ENCODE results near the gene TBC1D28. TPM values are rescaled to one million over a fixed set of nuclear protein-coding genes. Genes with fewer than 3 reads are reported as not detected.
"Not testable (repeated sequence)": the region's sequence is repeated elsewhere in the genome, so short reads cannot be mapped to it uniquely, and the experiment has no call there.

The TBC1D28 gene
- total RNA-seq, 1 donor from 2014 or later = not detected

DNA sequence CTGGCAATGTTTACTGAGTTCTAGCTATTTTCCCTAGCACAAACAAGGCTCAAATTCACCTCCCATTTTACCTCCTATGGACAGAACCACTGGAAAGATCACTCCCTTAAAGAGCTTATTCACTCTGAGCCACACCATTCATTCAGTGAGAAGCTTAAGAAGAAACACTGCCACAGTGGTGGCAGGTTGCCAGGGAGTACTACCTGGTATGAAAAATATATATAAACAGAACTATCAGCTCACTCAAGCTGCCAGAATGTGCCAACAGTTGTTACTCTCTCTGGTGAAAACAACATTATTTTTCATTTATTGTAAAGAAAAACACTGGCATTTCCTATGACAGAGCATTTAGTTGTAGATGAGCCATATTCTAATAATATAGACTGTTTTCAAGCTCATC, 31.2 kb downstream of the TBC1D28 start:
- H3K36me3 Mint-ChIP-seq (ENCODE audit: low read depth); POLR2A ChIA-PET: not testable (repeated sequence)

GRCh38 chr17:18593138-18593537, 51.1 kb downstream of the TBC1D28 start:
- H3K4me3 Mint-ChIP-seq; CTCF ChIA-PET; DNase-seq; ATAC-seq (ENCODE audit: low read depth); H3K4me1 Mint-ChIP-seq; H3K27ac Mint-ChIP-seq; POLR2A ChIA-PET; H3K9me3 Mint-ChIP-seq; H3K36me3 Mint-ChIP-seq (ENCODE audit: low read depth); H3K27me3 Mint-ChIP-seq; intact Hi-C loops (cut with micrococcal nuclease): not testable (repeated sequence)

More for the DNA sequence above, 31.2 kb downstream of the TBC1D28 start:
- ATAC-seq (ENCODE audit: low read depth); DNase-seq; CTCF ChIA-PET; H3K27me3 Mint-ChIP-seq; H3K4me3 Mint-ChIP-seq; H3K9me3 Mint-ChIP-seq; H3K4me1 Mint-ChIP-seq; intact Hi-C loops (cut with micrococcal nuclease); H3K27ac Mint-ChIP-seq: not testable (repeated sequence)

Other genes starting within 250 kb of the TBC1D28 start
- gene LGALS9C, start 167.6 kb downstream of the TBC1D28 start, total RNA-seq = not detected in 2 replicates
- gene FOXO3B, start 37.9 kb upstream of the TBC1D28 start, total RNA-seq = 5.8 and 7.6 TPM in 2 replicates
- 0.07 TPM in 1 of 2 replicates, not detected in the other for gene FBXW10, start 99.7 kb upstream of the TBC1D28 start, total RNA-seq
- gene TVP23B, start 136.8 kb upstream of the TBC1D28 start, total RNA-seq = 21.5 and 28.5 TPM in 2 replicates
- gene PRPSAP2, start 213.7 kb upstream of the TBC1D28 start, total RNA-seq = 56.7 and 62.8 TPM in 2 replicates